ENCODE data around the gene RNU7-1.

Gene RNU7-1

DNA sequence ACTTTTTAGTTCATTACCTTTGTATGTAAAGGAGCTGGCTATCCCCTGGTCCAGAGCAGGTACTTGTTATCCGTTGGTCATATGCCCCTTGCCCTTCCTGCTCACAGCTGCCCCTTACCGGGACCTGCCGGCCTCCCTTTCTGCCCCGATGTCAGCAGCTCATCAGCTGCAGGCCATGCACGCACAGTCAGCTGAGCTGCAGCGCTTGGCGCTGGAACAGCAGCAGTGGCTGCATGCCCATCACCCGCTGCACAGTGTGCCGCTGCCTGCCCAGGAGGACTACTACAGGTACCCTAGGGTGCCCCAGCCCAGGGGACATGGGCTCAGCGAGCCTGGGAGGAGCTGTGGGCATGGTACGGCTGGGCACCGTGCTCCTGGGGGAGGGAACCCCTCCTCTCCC is 2.3 kb upstream of the RNU7-1 start:
- no peak for DNase-seq (ENCODE audit: low read depth)
- TF ChIP-seq, protein P1, sequence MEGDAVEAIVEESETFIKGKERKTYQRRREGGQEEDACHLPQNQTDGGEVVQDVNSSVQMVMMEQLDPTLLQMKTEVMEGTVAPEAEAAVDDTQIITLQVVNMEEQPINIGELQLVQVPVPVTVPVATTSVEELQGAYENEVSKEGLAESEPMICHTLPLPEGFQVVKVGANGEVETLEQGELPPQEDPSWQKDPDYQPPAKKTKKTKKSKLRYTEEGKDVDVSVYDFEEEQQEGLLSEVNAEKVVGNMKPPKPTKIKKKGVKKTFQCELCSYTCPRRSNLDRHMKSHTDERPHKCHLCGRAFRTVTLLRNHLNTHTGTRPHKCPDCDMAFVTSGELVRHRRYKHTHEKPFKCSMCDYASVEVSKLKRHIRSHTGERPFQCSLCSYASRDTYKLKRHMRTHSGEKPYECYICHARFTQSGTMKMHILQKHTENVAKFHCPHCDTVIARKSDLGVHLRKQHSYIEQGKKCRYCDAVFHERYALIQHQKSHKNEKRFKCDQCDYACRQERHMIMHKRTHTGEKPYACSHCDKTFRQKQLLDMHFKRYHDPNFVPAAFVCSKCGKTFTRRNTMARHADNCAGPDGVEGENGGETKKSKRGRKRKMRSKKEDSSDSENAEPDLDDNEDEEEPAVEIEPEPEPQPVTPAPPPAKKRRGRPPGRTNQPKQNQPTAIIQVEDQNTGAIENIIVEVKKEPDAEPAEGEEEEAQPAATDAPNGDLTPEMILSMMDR (conservative IDR thresholded peaks at IDR 0.05; ENCODE audit: low read depth, low read length) = no peak

DNA sequence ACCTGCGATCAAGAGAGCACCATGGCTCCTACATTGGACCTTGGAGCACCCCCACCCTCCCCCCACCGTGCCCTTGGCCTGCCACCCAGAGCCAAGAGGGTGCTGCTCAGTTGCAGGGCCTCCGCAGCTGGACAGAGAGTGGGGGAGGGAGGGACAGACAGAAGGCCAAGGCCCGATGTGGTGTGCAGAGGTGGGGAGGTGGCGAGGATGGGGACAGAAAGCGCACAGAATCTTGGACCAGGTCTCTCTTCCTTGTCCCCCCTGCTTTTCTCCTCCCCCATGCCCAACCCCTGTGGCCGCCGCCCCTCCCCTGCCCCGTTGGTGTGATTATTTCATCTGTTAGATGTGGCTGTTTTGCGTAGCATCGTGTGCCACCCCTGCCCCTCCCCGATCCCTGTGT is 1.8 kb upstream of the RNU7-1 start:
- TF ChIP-seq, protein P1 (conservative IDR thresholded peaks at IDR 0.05; ENCODE audit: low read depth, low read length) = no peak
- no peak for DNase-seq (ENCODE audit: low read depth)
- no peak overlapping the region for H3K4me3 ChIP-seq (ENCODE audit: low read depth, low read length)

More for the DNA sequence above, 2.3 kb upstream of the RNU7-1 start:
- H3K4me3 ChIP-seq (ENCODE audit: low read depth, low read length) = no peak overlapping the region

DNA sequence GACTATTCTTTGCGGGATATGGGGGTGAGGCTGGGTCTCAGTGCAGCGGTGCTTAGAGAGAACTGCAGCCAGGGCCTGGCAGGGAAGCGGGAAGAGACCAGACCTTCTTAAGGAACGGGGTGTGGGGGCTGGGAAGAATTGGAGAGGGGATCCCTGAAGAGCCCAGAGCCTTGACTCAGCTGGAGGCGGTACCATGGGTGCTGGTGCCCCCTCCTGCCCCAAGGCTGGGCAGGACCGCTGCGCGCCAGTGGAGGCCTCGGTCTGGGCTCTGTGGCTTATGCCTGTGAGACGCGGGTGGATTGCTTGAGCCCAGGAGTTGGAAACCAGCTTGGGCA is 1.3 kb upstream of the RNU7-1 start:
- H3K4me3 ChIP-seq (ENCODE audit: low read depth, low read length) = no peak overlapping the region
- DNase-seq (ENCODE audit: low read depth) = no peak
- TF ChIP-seq, protein P1 (conservative IDR thresholded peaks at IDR 0.05; ENCODE audit: low read depth, low read length) = no peak

DNA sequence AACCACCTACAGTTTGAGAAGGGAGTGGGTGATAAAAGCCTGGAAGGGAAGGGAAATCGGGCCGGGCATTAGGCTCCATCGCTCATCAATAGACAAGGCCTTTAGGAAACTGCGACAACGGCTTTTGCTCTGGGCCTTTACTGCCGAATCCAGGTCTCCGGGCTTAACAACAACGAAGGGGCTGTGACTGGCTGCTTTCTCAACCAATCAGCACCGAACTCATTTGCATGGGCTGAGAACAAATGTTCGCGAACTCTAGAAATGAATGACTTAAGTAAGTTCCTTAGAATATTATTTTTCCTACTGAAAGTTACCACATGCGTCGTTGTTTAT is 261 bp upstream of the RNU7-1 start:
- peak; percentile 98 for DNase-seq (ENCODE audit: low read depth)
- TF ChIP-seq, protein P1 (conservative IDR thresholded peaks at IDR 0.05; ENCODE audit: low read depth, low read length) = no peak
- peak overlapping the region; percentile 86 for H3K4me3 ChIP-seq (ENCODE audit: low read depth, low read length)

DNA sequence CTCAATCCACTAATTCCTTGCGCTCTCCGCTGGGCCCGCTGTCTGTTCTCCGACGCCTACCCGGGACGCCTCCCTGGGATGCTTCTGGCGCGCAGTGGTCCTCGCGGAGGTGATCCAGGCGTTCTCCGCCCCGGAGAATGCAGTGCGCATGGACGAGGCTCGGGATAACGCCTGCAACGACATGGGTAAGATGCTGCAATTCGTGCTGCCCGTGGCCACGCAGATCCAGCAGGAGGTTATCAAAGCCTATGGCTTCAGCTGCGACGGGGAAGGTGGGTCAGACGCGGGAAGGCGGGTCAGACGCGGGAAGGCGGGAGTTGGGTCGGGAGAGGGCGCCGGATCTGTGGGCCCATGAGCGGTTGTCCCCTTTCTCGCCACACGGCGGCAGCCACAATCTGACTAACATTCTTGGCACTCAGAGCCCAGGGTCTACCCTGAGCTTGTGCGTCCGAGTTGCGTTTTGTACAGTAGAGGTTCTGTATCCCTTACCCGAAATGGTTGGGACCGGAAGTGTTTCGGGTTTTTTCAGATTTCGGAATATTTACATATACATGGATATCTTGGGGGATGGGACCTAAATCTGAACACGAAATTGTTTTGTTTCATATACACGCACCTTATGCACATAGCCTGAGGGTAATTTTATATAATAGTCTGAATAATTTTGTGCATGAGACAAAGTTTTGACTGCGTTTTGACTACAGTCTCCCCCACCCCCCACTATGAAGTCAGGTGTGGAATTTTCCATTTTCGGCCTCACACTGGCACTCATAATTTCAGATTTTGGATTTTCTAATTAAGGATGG is 968 bp downstream of the RNU7-1 start:
- peak; percentile 94 for DNase-seq (ENCODE audit: low read depth)
- H3K4me3 ChIP-seq (ENCODE audit: low read depth, low read length) = peak overlapping the region; percentile 86
- TF ChIP-seq, protein P1 (conservative IDR thresholded peaks at IDR 0.05; ENCODE audit: low read depth, low read length) = peak; percentile 86

DNA sequence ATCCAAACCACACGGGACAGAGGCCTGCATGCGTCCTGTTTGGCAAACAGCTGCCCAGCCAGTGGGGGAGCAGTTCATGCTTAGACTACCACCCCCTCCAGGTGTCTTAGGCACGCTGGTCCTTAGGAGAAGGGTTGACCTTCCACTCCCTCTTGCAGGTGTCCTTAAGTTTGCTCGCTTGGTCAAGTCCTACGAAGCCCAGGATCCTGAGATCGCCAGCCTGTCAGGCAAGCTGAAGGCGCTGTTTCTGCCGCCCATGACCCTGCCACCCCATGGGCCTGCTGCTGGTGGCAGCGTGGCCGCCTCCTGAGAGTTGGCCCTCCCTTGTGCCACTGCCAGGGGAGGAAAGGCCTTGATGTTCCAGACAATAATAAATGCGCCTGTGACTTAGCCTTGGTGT is 2.0 kb downstream of the RNU7-1 start:
- no peak overlapping the region for H3K4me3 ChIP-seq (ENCODE audit: low read depth, low read length)
- TF ChIP-seq, protein P1 (conservative IDR thresholded peaks at IDR 0.05; ENCODE audit: low read depth, low read length) = no peak
- DNase-seq (ENCODE audit: low read depth) = no peak

All from choroid plexus epithelial cell (primary cell).